HCT116 (cell line): ENCODE data around the gene IL1RL1. TPM values are rescaled to one million over a fixed set of nuclear protein-coding genes. Genes with fewer than 3 reads are reported as not detected.

ENCODE experiments used
- ATAC-seq: fragments of 200-7000 bp; cut with Tn5 transposase; 2 replicates; pipeline ENCODE4 v1.9.1; 2020; ENCODE audit warnings: mild to moderate bottlenecking, moderate library complexity
- BruUV-seq: library from RNA; stranded (reverse); fragments of 400-500 nt; replicated peaks from 2 replicates; lab custom pipeline; 2021; lab: Mats Ljungman, UMichigan
- CTCF ChIA-PET: fragments of 300-600 bp; sonication (Branson Sonifier 250); formaldehyde crosslinking; loops from one replicate; lab custom pipeline; 2021; ENCODE audit warnings: antibody characterized with exemption; lab: Charles Lee
- POLR2A ChIA-PET: fragments of 300-600, 350-600 bp; sonication (Branson Sonifier 250); formaldehyde crosslinking; loops from one replicate; lab custom pipeline; 2021; ENCODE audit warnings: antibody characterized with exemption; lab: Charles Lee
- RAD21 ChIA-PET, 2 experiments: fragments of 300-600 bp; sonication (Branson Sonifier 250); formaldehyde crosslinking; loops; one replicate each; lab custom pipeline; 2023; ENCODE audit warnings: low total read pairs in 2 of 2; ENCODE audit not compliant: uncharacterized antibody in 2 of 2, unreplicated experiment in 2 of 2, low non-redundant PET in 1 of 2; lab: Charles Lee
- DNase-seq: peaks from one replicate; pipeline ENCODE4 v3.0.0-alpha.2; 2010; ENCODE audit warnings: low read depth, low spot score
- H2AFZ ChIP-seq: fragments of 200-600 bp; shearing (Covaris generic), sonication (generic); 2 replicates; pipeline ENCODE4 v1.6.1; 2017; ENCODE audit warnings: low read depth, mixed run types, mixed read lengths, antibody characterized with exemption, low read length; ENCODE audit not compliant: poor library complexity, severe bottlenecking
- H3K27ac ChIP-seq: 2 replicates; pipeline ENCODE4 v1.5.1; 2012; ENCODE audit warnings: low read depth, low read length
- H3K27me3 ChIP-seq: fragments of 200-600 bp; sonication (generic); 2 replicates; pipeline ENCODE4 v1.6.1; 2016; ENCODE audit warnings: mixed run types, low read length, mixed read lengths; ENCODE audit not compliant: insufficient read depth
- H3K36me3 ChIP-seq, 2 experiments: fragments of 200-500 bp in 1 of 2; fragments of 200-600 bp in 1 of 2; sonication (Bioruptor generic) in 1 of 2; sonication (generic) in 1 of 2; 2 replicates each; pipeline versions ENCODE4 v1.5.1 to v1.6.1; 2014 to 2016; ENCODE audit warnings: low read length in 2 of 2, inconsistent platforms in 1 of 2, mixed read lengths in 1 of 2, mixed run types in 1 of 2; ENCODE audit not compliant: insufficient read depth in 2 of 2, control insufficient read depth in 1 of 2
- H3K4me1 ChIP-seq, 2 experiments: fragments of 200-600 bp in 1 of 2; sonication (generic) in 1 of 2; 2 replicates each; pipeline versions ENCODE4 v1.5.1 to v1.6.1; 2012 to 2017; ENCODE audit warnings: low read length in 2 of 2, inconsistent platforms in 1 of 2, mild to moderate bottlenecking in 1 of 2, mixed read lengths in 1 of 2, mixed run types in 1 of 2, moderate library complexity in 1 of 2; ENCODE audit not compliant: insufficient read depth in 2 of 2, control insufficient read depth in 1 of 2
- H3K4me2 ChIP-seq: fragments of 200-600 bp; sonication (generic); 2 replicates; pipeline ENCODE4 v1.6.1; 2017; ENCODE audit warnings: mixed run types, low read length, mixed read lengths
- H3K4me3 ChIP-seq, 2 experiments: fragments of 200-600 bp in 1 of 2; sonication (generic) in 1 of 2; replicated peaks in 1 of 2; 2 replicates each; pipeline ENCODE4 v1.5.1; 2011 to 2016; ENCODE audit warnings: low read length in 2 of 2, control low read depth in 1 of 2, low read depth in 1 of 2, mild to moderate bottlenecking in 1 of 2, mixed read lengths in 1 of 2, mixed run types in 1 of 2
- H3K79me2 ChIP-seq: fragments of 200-600 bp; sonication (generic); 2 replicates; pipeline ENCODE4 v1.6.1; 2017; ENCODE audit warnings: mild to moderate bottlenecking, mixed run types, low read length, moderate library complexity, mixed read lengths; ENCODE audit not compliant: insufficient read depth
- H3K9ac ChIP-seq: fragments of 200-600 bp; sonication (generic); 2 replicates; pipeline ENCODE4 v1.6.1; 2016; ENCODE audit warnings: low read length, mixed read lengths
- H3K9me2 ChIP-seq: fragments of 200-600 bp; sonication (generic), shearing (Covaris generic); 2 replicates; pipeline ENCODE4 v1.6.1; 2017; ENCODE audit warnings: mixed run types, mild to moderate bottlenecking, moderate library complexity; ENCODE audit not compliant: insufficient read depth
- H3K9me3 ChIP-seq, 2 experiments: fragments of 200-500 bp in 1 of 2; fragments of 200-600 bp in 1 of 2; sonication (Bioruptor generic) in 1 of 2; sonication (generic) in 1 of 2; 2 replicates each; pipeline ENCODE4 v1.6.1; 2014 to 2017; ENCODE audit warnings: low read length in 2 of 2, mixed read lengths in 2 of 2, inconsistent platforms in 1 of 2, low read depth in 1 of 2, mild to moderate bottlenecking in 1 of 2, mixed run types in 1 of 2, moderate library complexity in 1 of 2; ENCODE audit not compliant: control insufficient read depth in 1 of 2, insufficient read depth in 1 of 2
- H4K20me1 ChIP-seq: fragments of 200-600 bp; sonication (generic), shearing (Covaris generic); 2 replicates; pipeline ENCODE4 v1.6.1; 2017; ENCODE audit warnings: mixed run types, mild to moderate bottlenecking, moderate library complexity; ENCODE audit not compliant: insufficient read depth
- ATF3 ChIP-seq: IDR thresholded peaks from 2 replicates; pipeline ENCODE4 v1.6.1; 2012
- CEBPB ChIP-seq: IDR thresholded peaks from 2 replicates; pipeline ENCODE4 v1.6.1; 2012; ENCODE audit warnings: low read depth
- EGR1 ChIP-seq: IDR thresholded peaks from 2 replicates; pipeline ENCODE4 v1.6.1; 2012; ENCODE audit warnings: low read depth
- EZH2 ChIP-seq: fragments of 200-600 bp; sonication (generic); IDR thresholded peaks from 2 replicates; pipeline ENCODE4 v1.6.1; 2017; ENCODE audit warnings: antibody characterized with exemption, mixed run types
- EZH2phosphoT487 ChIP-seq: fragments of 200-600 bp; IDR thresholded peaks from 2 replicates; pipeline ENCODE4 v1.6.1; 2018; ENCODE audit warnings: antibody characterized with exemption, borderline replicate concordance
- SP1 ChIP-seq: IDR thresholded peaks from 2 replicates; pipeline ENCODE4 v1.6.1; 2012; ENCODE audit warnings: low read depth
- SRF ChIP-seq: IDR thresholded peaks from 2 replicates; pipeline ENCODE4 v1.6.1; 2012; ENCODE audit warnings: low read depth
- TCF7L2 ChIP-seq: IDR thresholded peaks from 2 replicates; pipeline ENCODE4 v1.7.0; 2011; ENCODE audit warnings: borderline replicate concordance, inconsistent platforms; ENCODE audit not compliant: insufficient read depth, insufficient read length; ENCODE audit errors: extremely low read depth
- YY1 ChIP-seq: IDR thresholded peaks from 2 replicates; pipeline ENCODE4 v1.6.1; 2011; ENCODE audit warnings: low read length, low read depth, moderate library complexity, mild to moderate bottlenecking; ENCODE audit not compliant: insufficient replicate concordance; ENCODE audit errors: extremely low read depth
- ZNF274 ChIP-seq: fragments of 200-500 bp; sonication (Bioruptor generic); IDR thresholded peaks from 2 replicates; pipeline ENCODE4 v1.6.1; 2014; ENCODE audit warnings: mild to moderate bottlenecking, low read depth, low read length, inconsistent platforms
- intact Hi-C: fragments of 100-400 bp; cut with micrococcal nuclease; formaldehyde crosslinking; loops from 2 replicates; pipeline ENCODE4 v1.10.0; 2022
- total RNA-seq: library from RNA; stranded (reverse); gene quantifications from one replicate; pipeline ENCODE4 v1.2.1, GENCODE V29; 2021; ENCODE audit not compliant: unreplicated experiment
- TF ChIP-seq, protein P1 (sequence below), 3 experiments: fragments of 200-600 bp in 1 of 3; sonication (generic) in 1 of 3; IDR thresholded peaks in 2 of 3; conservative IDR thresholded peaks in 1 of 3; 2 replicates each; pipeline ENCODE4 v1.5.1; 2012 to 2017; ENCODE audit warnings: low read depth in 2 of 3, low read length in 2 of 3, antibody characterized with exemption in 1 of 3, borderline replicate concordance in 1 of 3, control low read depth in 1 of 3, mild to moderate bottlenecking in 1 of 3, mixed read lengths in 1 of 3, mixed run types in 1 of 3, moderate library complexity in 1 of 3; ENCODE audit not compliant: insufficient read depth in 1 of 3

Gene IL1RL1
- total RNA-seq, 1 experiment from 2014 or later = not detected

DNA sequence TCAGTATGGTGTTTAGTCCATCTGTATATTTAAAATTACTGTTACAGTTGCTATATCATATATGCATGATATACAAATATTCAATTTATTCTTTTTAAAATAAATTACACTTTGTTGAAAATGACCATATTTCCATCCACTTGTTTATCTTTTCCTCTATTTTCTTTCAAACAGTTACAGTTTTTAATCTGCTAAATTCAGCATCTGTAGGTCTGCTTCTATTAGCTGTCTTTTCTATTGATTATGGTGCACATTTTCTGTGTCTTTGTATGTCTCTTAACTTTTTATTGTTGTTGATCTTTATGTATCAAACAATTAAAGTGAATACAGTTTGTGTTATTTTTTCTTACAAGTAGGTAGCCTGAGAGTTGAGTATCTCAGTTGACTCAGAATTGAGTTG is 72.4 kb downstream of the IL1RL1 start:
- CTCF ChIA-PET = no interaction called here
- ATAC-seq (no peak), DNase-seq (no peak)
- Histone ChIP-seq H3K27ac (no peak overlapping the region), H2AFZ (no peak overlapping the region), H3K27me3 (no peaks in the 10 kb centered on the region), H3K4me1 (no peaks in the 10 kb centered on the region), H3K36me3 (no peaks in the 10 kb centered on the region), H3K79me2 (no peaks in the 10 kb centered on the region), H3K9ac (no peak overlapping the region), H3K4me2 (no peak overlapping the region), H3K4me3 (no peak overlapping the region), H4K20me1 (no peaks in the 10 kb centered on the region), H3K9me3 (peaks cover 6 to 8% of the 10 kb centered on the region in 2 experiments; a peak in 1 of 4 replicates), H3K9me2 (no peaks in the 10 kb centered on the region)
- RAD21 ChIA-PET = no interaction called here
- no TSS peak for BruUV-seq
- TF ChIP-seq TCF7L2 = no peak
- TF ChIP-seq SP1 = no peak
- TF ChIP-seq ATF3 = no peak
- TF ChIP-seq EZH2 = no peak
- TF ChIP-seq SRF = no peak
- TF ChIP-seq EZH2phosphoT487 = no peak
- TF ChIP-seq CEBPB = no peak
- no peak for TF ChIP-seq YY1
- TF ChIP-seq EGR1 = no peak
- TF ChIP-seq ZNF274 = no peak
- TF ChIP-seq, protein P1, sequence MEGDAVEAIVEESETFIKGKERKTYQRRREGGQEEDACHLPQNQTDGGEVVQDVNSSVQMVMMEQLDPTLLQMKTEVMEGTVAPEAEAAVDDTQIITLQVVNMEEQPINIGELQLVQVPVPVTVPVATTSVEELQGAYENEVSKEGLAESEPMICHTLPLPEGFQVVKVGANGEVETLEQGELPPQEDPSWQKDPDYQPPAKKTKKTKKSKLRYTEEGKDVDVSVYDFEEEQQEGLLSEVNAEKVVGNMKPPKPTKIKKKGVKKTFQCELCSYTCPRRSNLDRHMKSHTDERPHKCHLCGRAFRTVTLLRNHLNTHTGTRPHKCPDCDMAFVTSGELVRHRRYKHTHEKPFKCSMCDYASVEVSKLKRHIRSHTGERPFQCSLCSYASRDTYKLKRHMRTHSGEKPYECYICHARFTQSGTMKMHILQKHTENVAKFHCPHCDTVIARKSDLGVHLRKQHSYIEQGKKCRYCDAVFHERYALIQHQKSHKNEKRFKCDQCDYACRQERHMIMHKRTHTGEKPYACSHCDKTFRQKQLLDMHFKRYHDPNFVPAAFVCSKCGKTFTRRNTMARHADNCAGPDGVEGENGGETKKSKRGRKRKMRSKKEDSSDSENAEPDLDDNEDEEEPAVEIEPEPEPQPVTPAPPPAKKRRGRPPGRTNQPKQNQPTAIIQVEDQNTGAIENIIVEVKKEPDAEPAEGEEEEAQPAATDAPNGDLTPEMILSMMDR (IDR thresholded peaks at IDR 0.05 in 2 of 3, conservative IDR thresholded peaks at IDR 0.05 in 1 of 3; ENCODE audit: borderline replicate concordance in 1 of 3, insufficient read depth in 1 of 3, low read depth in 2 of 3, low read length in 2 of 3) = no peak
- intact Hi-C loops = no loop called here
- POLR2A ChIA-PET = no interaction called here
